HL-60/S4 (cell line): ENCODE results near the gene RGS9.
"Not testable (repeated sequence)": the region's sequence is repeated elsewhere in the genome, so short reads cannot be mapped to it uniquely, and the experiment has no call there.

Source experiments
- in situ Hi-C: fragments of 300-500 bp; cut with MboI; formaldehyde crosslinking; loops from 2 replicates; pipeline ENCODE4 v1.14.3; 2022; ENCODE audit warnings: low sequenced_read_pairs

Gene RGS9

GRCh38 chr17:65109990-65110680, 27.0 kb upstream of the RGS9 start:
- in situ Hi-C loops, result no loop called here

- in situ Hi-C loops, result no loop called here
Measured at GRCh38 chr17:65115839-65116238, 21.3 kb upstream of the RGS9 start.

- in situ Hi-C loops, result not testable (repeated sequence)
Measured at GRCh38 chr17:65116515-65116914, 20.7 kb upstream of the RGS9 start.

- in situ Hi-C loops, result no loop called here
Measured at GRCh38 chr17:65117384-65118035, 19.7 kb upstream of the RGS9 start.

GRCh38 chr17:65121368-65121767, 15.8 kb upstream of the RGS9 start:
- in situ Hi-C loops, result no loop called here

- in situ Hi-C loops, result no loop called here
Measured at GRCh38 chr17:65121916-65122806, 15.0 kb upstream of the RGS9 start.

- in situ Hi-C loops, result no loop called here
Measured at GRCh38 chr17:65122836-65123756, 14.1 kb upstream of the RGS9 start.

- in situ Hi-C loops, result no loop called here
Measured at GRCh38 chr17:65123757-65124675, 13.2 kb upstream of the RGS9 start.

GRCh38 chr17:65130832-65131231, 6.3 kb upstream of the RGS9 start:
- in situ Hi-C loops, result no loop called here

- in situ Hi-C loops, result no loop called here
Measured at GRCh38 chr17:65131240-65131639, 5.9 kb upstream of the RGS9 start.

- in situ Hi-C loops, result no loop called here
Measured at GRCh38 chr17:65131946-65132345, 5.2 kb upstream of the RGS9 start.

- in situ Hi-C loops, result no loop called here
Measured at GRCh38 chr17:65134035-65134434, 3.1 kb upstream of the RGS9 start.

- in situ Hi-C loops, result no loop called here
Measured at GRCh38 chr17:65139101-65139764, 2.1 kb downstream of the RGS9 start.

GRCh38 chr17:65142247-65142646, 5.1 kb downstream of the RGS9 start:
- in situ Hi-C loops, result no loop called here

- in situ Hi-C loops, result no loop called here
Measured at GRCh38 chr17:65143889-65144604, 6.9 kb downstream of the RGS9 start.

- in situ Hi-C loops, result no loop called here
Measured at GRCh38 chr17:65145743-65146142, 8.6 kb downstream of the RGS9 start.

- in situ Hi-C loops, result no loop called here
Measured at GRCh38 chr17:65147955-65148354, 10.8 kb downstream of the RGS9 start.
